ENCODE results near the gene DGLUCY.

DNA sequence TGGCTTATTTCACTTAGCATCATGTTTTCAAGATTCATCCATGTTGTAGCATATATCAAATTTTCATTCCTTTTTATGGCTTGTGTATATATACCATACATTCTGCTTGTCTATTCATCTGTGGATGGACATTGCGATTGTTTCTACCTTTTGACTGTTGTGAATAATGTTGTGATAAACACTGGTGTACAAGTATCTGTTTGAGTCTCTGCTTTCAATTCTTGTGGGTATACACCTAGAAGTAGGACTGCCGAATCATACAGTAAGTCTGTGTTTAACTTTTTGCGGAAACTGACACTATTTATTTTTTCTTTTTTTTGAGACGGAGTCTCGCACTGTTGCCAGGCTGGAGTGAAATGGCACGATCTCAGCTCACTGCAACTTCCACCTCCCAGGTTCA lies 33.8 kb upstream of the DGLUCY start:
- TF ChIP-seq CTCF (IDR thresholded peaks at IDR 0.05): no peak
- TF ChIP-seq POLR2A (IDR thresholded peaks at IDR 0.05): no peak
